Hepatocyte (in vitro differentiated cells): ENCODE measurements around the gene PSMD11. TPM values are rescaled to one million over a fixed set of nuclear protein-coding genes. Genes with fewer than 3 reads are reported as not detected.

ENCODE experiments used
- DNase-seq: peaks from one replicate; pipeline ENCODE4 v3.0.0-alpha.2; 2016; ENCODE audit warnings: low spot score
- H2AFZ ChIP-seq: fragments of 200-600 bp; sonication (generic); 2 replicates; pipeline ENCODE4 v1.6.0; 2016; ENCODE audit warnings: antibody characterized with exemption, mild to moderate bottlenecking
- H3K27ac ChIP-seq: fragments of 200-600 bp; sonication (generic); 2 replicates; pipeline ENCODE4 v1.5.1; 2016; ENCODE audit warnings: mild to moderate bottlenecking
- H3K27me3 ChIP-seq: fragments of 200-600 bp; sonication (generic); 2 replicates; pipeline ENCODE4 v1.6.1; 2016
- H3K36me3 ChIP-seq: fragments of 200-600 bp; sonication (generic); replicated peaks from 2 replicates; pipeline ENCODE4 v1.5.1; 2016; ENCODE audit warnings: low read depth; ENCODE audit not compliant: insufficient read depth
- H3K4me1 ChIP-seq: fragments of 200-600 bp; sonication (generic); 2 replicates; pipeline ENCODE4 v1.5.1; 2016; ENCODE audit warnings: mild to moderate bottlenecking, moderate library complexity; ENCODE audit not compliant: insufficient read depth
- H3K4me2 ChIP-seq: fragments of 200-600 bp; sonication (generic); 2 replicates; pipeline ENCODE4 v1.6.0; 2016
- H3K4me3 ChIP-seq: fragments of 200-600 bp; sonication (generic); 2 replicates; pipeline ENCODE4 v1.5.1; 2016; ENCODE audit warnings: mild to moderate bottlenecking
- H3K79me2 ChIP-seq: fragments of 200-600 bp; sonication (generic); 2 replicates; pipeline ENCODE4 v1.6.0; 2017; ENCODE audit warnings: mild to moderate bottlenecking
- H3K9me2 ChIP-seq: fragments of 200-600 bp; sonication (generic); replicated peaks from 2 replicates; pipeline ENCODE4 v1.6.0; 2017; ENCODE audit warnings: mild to moderate bottlenecking; ENCODE audit not compliant: insufficient read depth
- H3K9me3 ChIP-seq: fragments of 200-600 bp; sonication (generic); 2 replicates; pipeline ENCODE4 v1.5.1; 2016; ENCODE audit warnings: low read depth, mild to moderate bottlenecking
- H4K20me1 ChIP-seq: fragments of 200-600 bp; sonication (generic); 2 replicates; pipeline ENCODE4 v1.6.0; 2016; ENCODE audit warnings: mild to moderate bottlenecking; ENCODE audit not compliant: insufficient read depth, poor library complexity, severe bottlenecking
- EZH2 ChIP-seq: fragments of 200-600 bp; sonication (generic); IDR thresholded peaks from 2 replicates; pipeline ENCODE4 v1.6.1; 2016; ENCODE audit warnings: antibody characterized with exemption, mild to moderate bottlenecking, borderline replicate concordance
- EZH2phosphoT487 ChIP-seq: fragments of 200-600 bp; sonication (generic); IDR thresholded peaks from one replicate; pipeline ENCODE4 v1.6.1; 2018; ENCODE audit warnings: antibody characterized with exemption, mild to moderate bottlenecking, low read depth, moderate library complexity; ENCODE audit not compliant: unreplicated experiment, severe bottlenecking
- WGBS: methylation state at CpG from one replicate; pipeline ENCODE4 v1.1.6; 2016; ENCODE audit warnings: low lambda C conversion rate; ENCODE audit errors: missing lambda C conversion rate; 5-methylcytosine and 5-hydroxymethylcytosine counted together
- polyA plus RNA-seq: library from polyadenylated mRNA; unstranded; fragments of >200 nt; fragmentation: Nextera tagmentation; extraction: Ambion mirVana; gene quantifications from 2 replicates; pipeline ENCODE4 v1.2.1, GENCODE V29; 2016
- total RNA-seq: library from RNA; depleted of rRNA; stranded (reverse); fragments of >200 nt; gene quantifications from 2 replicates; pipeline ENCODE4 v1.2.3, GENCODE V29; 2014
- TF ChIP-seq, protein P1 (sequence below): fragments of 200-600 bp; sonication (generic); IDR thresholded peaks from 2 replicates; pipeline ENCODE4 v1.5.1; 2016; ENCODE audit warnings: antibody characterized with exemption, mild to moderate bottlenecking; ENCODE audit not compliant: poor library complexity

Gene PSMD11
- total and polyA plus RNA-seq, 2 experiments from 2014 or later, result 62.0 to 141 TPM

DNA sequence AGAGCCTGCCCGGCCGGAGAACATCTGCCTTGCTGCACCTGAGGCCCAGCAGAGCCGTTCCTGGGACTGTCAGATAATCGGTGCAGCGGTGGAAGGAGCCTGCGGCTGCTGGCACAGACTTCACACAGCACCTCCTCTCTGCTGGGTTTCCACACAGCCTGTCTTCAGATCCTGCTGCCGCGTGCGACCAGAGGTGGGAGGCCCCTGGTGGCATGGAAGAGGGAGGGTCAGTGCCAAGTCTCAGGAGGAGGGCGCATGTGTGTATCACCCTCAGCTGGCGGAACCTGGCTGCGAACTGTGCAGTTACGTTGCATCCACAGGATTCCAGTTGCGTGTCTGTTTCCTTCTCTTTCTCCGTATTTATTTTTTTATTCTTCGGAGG lies 45.8 kb downstream of the PSMD11 start:
- Histone ChIP-seq H3K9me3 (no peaks in the 10 kb centered on the region), H3K4me2 (no peak overlapping the region), H3K9me2 (no peaks in the 10 kb centered on the region), H4K20me1 (no peaks in the 10 kb centered on the region), H2AFZ (no peak overlapping the region), H3K27me3 (no peaks in the 10 kb centered on the region), H3K4me1 (peaks cover 7% of the 10 kb centered on the region), H3K4me3 (no peak overlapping the region), H3K79me2 (no peaks in the 10 kb centered on the region), H3K27ac (no peak overlapping the region), H3K36me3 (no peaks in the 10 kb centered on the region)
- TF ChIP-seq EZH2 (no peak), EZH2phosphoT487 (no peak)
- TF ChIP-seq, protein P1, sequence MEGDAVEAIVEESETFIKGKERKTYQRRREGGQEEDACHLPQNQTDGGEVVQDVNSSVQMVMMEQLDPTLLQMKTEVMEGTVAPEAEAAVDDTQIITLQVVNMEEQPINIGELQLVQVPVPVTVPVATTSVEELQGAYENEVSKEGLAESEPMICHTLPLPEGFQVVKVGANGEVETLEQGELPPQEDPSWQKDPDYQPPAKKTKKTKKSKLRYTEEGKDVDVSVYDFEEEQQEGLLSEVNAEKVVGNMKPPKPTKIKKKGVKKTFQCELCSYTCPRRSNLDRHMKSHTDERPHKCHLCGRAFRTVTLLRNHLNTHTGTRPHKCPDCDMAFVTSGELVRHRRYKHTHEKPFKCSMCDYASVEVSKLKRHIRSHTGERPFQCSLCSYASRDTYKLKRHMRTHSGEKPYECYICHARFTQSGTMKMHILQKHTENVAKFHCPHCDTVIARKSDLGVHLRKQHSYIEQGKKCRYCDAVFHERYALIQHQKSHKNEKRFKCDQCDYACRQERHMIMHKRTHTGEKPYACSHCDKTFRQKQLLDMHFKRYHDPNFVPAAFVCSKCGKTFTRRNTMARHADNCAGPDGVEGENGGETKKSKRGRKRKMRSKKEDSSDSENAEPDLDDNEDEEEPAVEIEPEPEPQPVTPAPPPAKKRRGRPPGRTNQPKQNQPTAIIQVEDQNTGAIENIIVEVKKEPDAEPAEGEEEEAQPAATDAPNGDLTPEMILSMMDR, result no peak
- 80% methylated on average over 16 of the region's 16 CpGs for WGBS
- DNase-seq, result no peak

DNA sequence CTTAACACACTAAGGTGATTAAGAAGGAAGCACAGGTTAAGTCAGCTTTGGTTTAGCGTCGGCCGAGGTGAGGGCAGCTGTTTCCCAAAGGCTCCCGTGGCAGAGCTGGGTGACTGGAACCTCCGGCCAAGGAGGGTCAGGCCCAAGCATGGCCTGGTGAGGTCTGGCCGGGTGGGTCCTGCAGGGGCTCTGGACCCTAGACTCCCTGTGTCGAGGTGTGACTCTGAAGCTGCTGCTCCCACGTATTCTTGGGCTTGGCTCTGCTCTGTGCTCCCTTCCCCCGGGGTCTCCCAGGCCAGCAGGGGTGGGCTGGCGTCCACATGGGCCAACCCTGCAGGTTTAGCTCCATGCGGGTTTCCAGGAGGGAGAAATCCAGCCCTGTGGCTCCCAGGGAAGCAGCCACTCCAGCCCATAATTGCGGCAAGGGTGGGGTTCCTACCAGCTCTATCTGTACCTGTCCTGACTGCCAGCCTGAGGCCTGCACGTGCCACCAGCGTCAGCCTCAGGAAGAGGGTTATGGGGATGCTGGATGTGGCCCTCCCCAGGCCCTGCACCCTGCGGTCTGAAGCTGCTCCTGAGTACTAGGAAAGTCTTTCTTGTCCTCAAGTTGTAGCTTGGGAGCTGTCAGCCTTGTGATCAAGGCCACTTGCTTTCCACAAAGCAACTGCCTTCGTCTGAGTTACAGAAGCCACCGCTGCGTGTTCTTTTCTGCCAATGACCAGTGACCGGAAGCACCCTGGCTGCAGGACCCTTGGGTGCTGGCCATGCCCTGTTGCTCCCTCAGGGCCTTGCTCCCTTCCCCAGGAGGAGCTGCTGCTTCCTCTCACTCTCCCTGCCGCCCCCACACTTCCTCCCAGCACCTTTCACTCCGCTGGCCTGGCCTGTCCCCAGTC lies 47.3 kb downstream of the PSMD11 start:
- Histone ChIP-seq H3K4me3 (no peak overlapping the region), H3K9me2 (no peaks in the 10 kb centered on the region), H3K27me3 (no peaks in the 10 kb centered on the region), H3K79me2 (no peaks in the 10 kb centered on the region), H3K4me1 (peaks cover 4% of the 10 kb centered on the region), H2AFZ (no peak overlapping the region), H3K36me3 (no peaks in the 10 kb centered on the region), H3K9me3 (no peaks in the 10 kb centered on the region), H3K27ac (no peak overlapping the region), H4K20me1 (no peaks in the 10 kb centered on the region), H3K4me2 (no peak overlapping the region)
- TF ChIP-seq, protein P1, result no peak
- TF ChIP-seq EZH2phosphoT487, result no peak
- no peak for TF ChIP-seq EZH2
- WGBS, result 91% methylated on average over 20 of the region's 21 CpGs
- DNase-seq, result no peak

DNA sequence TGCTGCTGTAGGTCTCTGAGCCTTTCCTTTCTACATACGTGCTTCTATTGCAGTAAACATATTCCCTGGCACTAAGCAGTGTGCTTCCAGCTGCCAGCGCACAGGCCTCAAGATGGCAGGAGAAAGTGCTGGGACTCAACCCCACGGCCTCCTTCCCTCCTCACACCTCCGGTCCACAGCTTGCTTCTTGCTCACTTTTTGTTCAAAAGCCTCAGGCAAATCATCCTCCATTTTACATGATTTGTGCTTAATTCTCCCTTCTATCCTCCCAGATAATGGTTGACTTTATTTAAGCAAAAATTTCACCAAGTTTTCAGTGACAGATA lies 47.9 kb downstream of the PSMD11 start:
- DNase-seq, result no peak
- TF ChIP-seq EZH2phosphoT487 (no peak), EZH2 (no peak)
- TF ChIP-seq, protein P1, result no peak
- H3K27ac ChIP-seq, result no peak overlapping the region
- no peak overlapping the region for H3K4me3 ChIP-seq
- no peaks in the 10 kb centered on the region for H3K9me3 ChIP-seq
- H2AFZ ChIP-seq, result no peak overlapping the region
- H3K27me3 ChIP-seq, result no peaks in the 10 kb centered on the region
- H3K9me2 ChIP-seq, result no peaks in the 10 kb centered on the region
- no peaks in the 10 kb centered on the region for H4K20me1 ChIP-seq
- 77% methylated on average over 4 of the region's 4 CpGs for WGBS
- H3K36me3 ChIP-seq, result no peaks in the 10 kb centered on the region
- H3K79me2 ChIP-seq, result no peaks in the 10 kb centered on the region
- H3K4me1 ChIP-seq, result peaks cover 4% of the 10 kb centered on the region
- no peak overlapping the region for H3K4me2 ChIP-seq
